GM12878 (cell line): Measurements from ENCODE around the gene SPTAN1. TPM values are rescaled to one million over a fixed set of nuclear protein-coding genes. Genes with fewer than 3 reads are reported as not detected.

ENCODE experiments used
- ATAC-seq: fragments of 200-7000 bp; cut with Tn5 transposase; 3 replicates; pipeline ENCODE4 v1.9.1; 2020; ENCODE audit warnings: mild to moderate bottlenecking, moderate library complexity
- BruUV-seq: library from RNA; stranded (reverse); fragments of 400-500 nt; replicated peaks from 2 replicates; lab custom pipeline; 2021; lab: Mats Ljungman, UMichigan
- CTCF ChIA-PET: fragments of 300-600 bp; sonication (Branson Sonifier 250); formaldehyde crosslinking; extraction: SDS; loops from one replicate; lab custom pipeline; 2021; ENCODE audit warnings: inconsistent platforms; lab: Yijun Ruan, JAX
- POLR2A ChIA-PET: fragments of 350-600 bp; formaldehyde crosslinking; extraction: SDS; loops from one replicate; lab custom pipeline; 2021; ENCODE audit warnings: inconsistent platforms; lab: Charles Lee
- RAD21 ChIA-PET: fragments of 300-600 bp; sonication (Branson Sonifier 250); formaldehyde crosslinking; loops from one replicate; lab custom pipeline; 2023; ENCODE audit warnings: antibody characterized with exemption; ENCODE audit not compliant: unreplicated experiment; lab: Charles Lee
- SMC1A ChIA-PET: fragments of 300-600 bp; sonication (Branson Sonifier 250); formaldehyde crosslinking; loops from one replicate; lab custom pipeline; 2023; ENCODE audit not compliant: unreplicated experiment, uncharacterized antibody; lab: Charles Lee
- DNase-seq: peaks from one replicate; pipeline ENCODE4 v3.0.0-alpha.2; 2011; ENCODE audit warnings: low read depth, low spot score
- FAIRE-seq: peaks from 3 replicates; lab custom pipeline; 2011; peaks lifted over from hg19 to GRCh38; lab: Jason Lieb, UNC
- H2AFZ ChIP-seq: 2 replicates; pipeline ENCODE4 v1.6.0; 2011; ENCODE audit warnings: low read depth, low read length, control low read depth; ENCODE audit not compliant: control insufficient read depth
- H3K27ac ChIP-seq: 2 replicates; pipeline ENCODE4 v1.5.1; 2011; ENCODE audit warnings: control low read depth; ENCODE audit not compliant: control insufficient read depth, insufficient read depth
- H3K27me3 ChIP-seq, 2 experiments: replicated peaks in 1 of 2; 2 replicates each; pipeline versions ENCODE4 v1.6.0 to v1.6.1; 2011; ENCODE audit warnings: low read length in 1 of 2; ENCODE audit not compliant: control insufficient read depth in 2 of 2, insufficient read depth in 2 of 2
- H3K36me3 ChIP-seq, 2 experiments: 2 replicates each; pipeline ENCODE4 v1.5.1; 2011; ENCODE audit warnings: low read length in 1 of 2; ENCODE audit not compliant: control insufficient read depth in 2 of 2, insufficient read depth in 2 of 2
- H3K4me1 ChIP-seq: 2 replicates; pipeline ENCODE4 v1.6.1; 2011; ENCODE audit warnings: mild to moderate bottlenecking, low read length, moderate library complexity, mixed read lengths; ENCODE audit not compliant: control insufficient read depth, insufficient read depth
- H3K4me2 ChIP-seq: 2 replicates; pipeline ENCODE4 v1.6.0; 2011; ENCODE audit warnings: control low read depth; ENCODE audit not compliant: control insufficient read depth, insufficient read depth
- H3K4me3 ChIP-seq: fragments of 200-600 bp; sonication (generic); 2 replicates; pipeline ENCODE4 v1.5.1; 2016
- H3K79me2 ChIP-seq: 2 replicates; pipeline ENCODE4 v1.6.0; 2011; ENCODE audit warnings: low read length; ENCODE audit not compliant: control insufficient read depth, insufficient read depth
- H3K9ac ChIP-seq: 2 replicates; pipeline ENCODE4 v1.8.0; 2011; ENCODE audit warnings: low read length, control low read depth, mixed read lengths; ENCODE audit not compliant: control insufficient read depth, insufficient read depth
- H3K9me3 ChIP-seq: replicated peaks from 3 replicates; pipeline ENCODE4 v1.5.1; 2011; ENCODE audit warnings: mild to moderate bottlenecking, low read length; ENCODE audit not compliant: control insufficient read depth, insufficient read depth
- H4K20me1 ChIP-seq: 2 replicates; pipeline ENCODE4 v1.6.0; 2011; ENCODE audit not compliant: control insufficient read depth, insufficient read depth
- BACH1 ChIP-seq: fragments of 450-650 bp; IDR thresholded peaks from 2 replicates; pipeline ENCODE4 v1.6.1; 2017; ENCODE audit warnings: mild to moderate bottlenecking, borderline replicate concordance
- BHLHE40 ChIP-seq, 2 experiments: fragments of 450-650 bp in 1 of 2; IDR thresholded peaks; 2 replicates each; pipeline ENCODE4 v1.6.1; 2011 to 2017; ENCODE audit warnings: low read depth in 2 of 2, borderline replicate concordance in 1 of 2, improper control_type of control experiment in 1 of 2, low read length in 1 of 2, mild to moderate bottlenecking in 1 of 2
- ESRRA ChIP-seq: IDR thresholded peaks from 2 replicates; pipeline ENCODE4 v1.6.1; 2012; ENCODE audit warnings: mild to moderate bottlenecking, low read length, improper control_type of control experiment
- HDAC2 ChIP-seq: fragments of 200-600 bp; sonication (generic); IDR thresholded peaks from 2 replicates; pipeline ENCODE4 v1.6.1; 2017
- HDGF ChIP-seq: fragments of 450-650 bp; IDR thresholded peaks from 2 replicates; pipeline ENCODE4 v1.6.1; 2016; ENCODE audit warnings: antibody characterized with exemption
- JUND ChIP-seq: IDR thresholded peaks from 2 replicates; pipeline ENCODE4 v1.6.1; 2012; ENCODE audit warnings: low read depth, mild to moderate bottlenecking, low read length, improper control_type of control experiment, moderate library complexity
- MEF2B ChIP-seq: fragments of 450-650 bp; IDR thresholded peaks from 2 replicates; pipeline ENCODE4 v1.6.1; 2018; ENCODE audit warnings: mild to moderate bottlenecking, moderate library complexity; ENCODE audit not compliant: partially characterized antibody, poor library complexity, severe bottlenecking
- MYC ChIP-seq: IDR thresholded peaks from 2 replicates; pipeline ENCODE4 v1.6.1; 2011; ENCODE audit warnings: mild to moderate bottlenecking, low read length, moderate library complexity, inconsistent platforms; ENCODE audit not compliant: insufficient read depth, insufficient replicate concordance, insufficient read length, severe bottlenecking
- NR2F1 ChIP-seq: fragments of 450-650 bp; conservative IDR thresholded peaks from 2 replicates; pipeline ENCODE4 v1.6.1; 2017; ENCODE audit warnings: mild to moderate bottlenecking
- RAD21 ChIP-seq: IDR thresholded peaks from 2 replicates; pipeline ENCODE4 v1.6.1; 2011; ENCODE audit warnings: mild to moderate bottlenecking, low read depth, low read length, moderate library complexity; ENCODE audit not compliant: insufficient read depth
- whole genome bisulfite sequencing: methylation state at CpG from one replicate; pipeline ENCODE4 v1.1.6; 2016; ENCODE audit warnings: low lambda C conversion rate; ENCODE audit not compliant: insufficient replicate concordance, insufficient coverage; ENCODE audit errors: missing lambda C conversion rate; 5-methylcytosine and 5-hydroxymethylcytosine counted together
- in situ Hi-C: fragments of 300-500 bp; cut with MboI; formaldehyde crosslinking; loops from 9 replicates; pipeline ENCODE4 v1.14.3; 2018; ENCODE audit warnings: mixed read lengths
- intact Hi-C: fragments of 100-400 bp; cut with micrococcal nuclease; formaldehyde crosslinking; loops from one replicate; pipeline ENCODE4 v1.14.2; 2022; ENCODE audit not compliant: unreplicated experiment
- polyA plus RNA-seq, 11 experiments: library from polyadenylated mRNA; depleted of rRNA in 4 of 11; unstranded in 6 of 11; stranded (reverse) in 5 of 11; fragments of >200 nt; fragmentation: Nextera tagmentation in 4 of 11; fragmentation: Illumina TruSeq in 1 of 11; extraction: Ambion mirVana in 4 of 11; extraction: Trizol in 1 of 11; gene quantifications; 1 replicate in 1 of 11; 2 replicates in 10 of 11; pipeline versions ENCODE4 v1.2.1 to v1.2.3, GENCODE V29; 2011 to 2016; ENCODE audit warnings: inconsistent platforms in 2 of 11, missing spikeins in 2 of 11, low read depth in 1 of 11
- total RNA-seq, 4 experiments: library from RNA; depleted of rRNA in 3 of 4; stranded (reverse); fragments of >200 nt in 3 of 4; fragmentation: Illumina TruSeq in 1 of 4; extraction: Trizol in 1 of 4; gene quantifications; 2 replicates each; pipeline versions ENCODE4 v1.2.1 to v1.2.3, GENCODE V29; 2013 to 2021
- TF ChIP-seq, protein P1 (sequence below): fragments of 450-650 bp; IDR thresholded peaks from 2 replicates; pipeline ENCODE4 v1.6.1; 2017; ENCODE audit warnings: low read depth, mild to moderate bottlenecking, moderate library complexity
- TF ChIP-seq, protein P2 (sequence below): fragments of 450-650 bp; formaldehyde crosslinking; IDR thresholded peaks from 2 replicates; pipeline ENCODE4 v1.4.0; 2020; ENCODE audit warnings: mild to moderate bottlenecking, moderate library complexity
- TF ChIP-seq, protein P3 (sequence below): IDR thresholded peaks from 2 replicates; pipeline ENCODE4 v1.6.1; 2012; ENCODE audit warnings: improper control_type of control experiment, low read depth, low read length; ENCODE audit not compliant: insufficient replicate concordance

SPTAN1 gene
- total and polyA plus RNA-seq, 10 of the 15 experiments (the other 5 are each of a cell fraction or from before 2014, with no cell fraction given): 18.7 to 156 (median 73.6) TPM

DNA sequence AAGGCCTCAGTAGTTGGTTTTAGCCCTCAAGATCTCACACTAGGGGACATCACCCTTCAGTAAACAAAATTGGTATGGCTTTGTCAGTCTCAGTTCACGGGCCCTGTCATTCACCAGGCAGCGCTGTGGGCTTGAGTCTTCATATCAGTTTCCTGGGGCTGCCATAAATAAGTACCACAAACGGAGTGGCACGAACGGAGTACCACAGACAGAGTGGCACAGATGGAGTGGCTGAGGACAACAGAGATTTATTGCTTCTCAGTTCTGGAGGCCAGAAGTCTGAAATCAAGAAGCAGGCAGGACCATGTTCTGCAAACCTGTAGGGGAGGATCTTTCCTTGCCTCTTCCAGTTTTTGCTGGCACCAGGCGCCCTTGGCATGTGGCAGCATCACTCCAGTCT, 66.7 kb downstream of the SPTAN1 start (continued):
- TF ChIP-seq, protein P1, sequence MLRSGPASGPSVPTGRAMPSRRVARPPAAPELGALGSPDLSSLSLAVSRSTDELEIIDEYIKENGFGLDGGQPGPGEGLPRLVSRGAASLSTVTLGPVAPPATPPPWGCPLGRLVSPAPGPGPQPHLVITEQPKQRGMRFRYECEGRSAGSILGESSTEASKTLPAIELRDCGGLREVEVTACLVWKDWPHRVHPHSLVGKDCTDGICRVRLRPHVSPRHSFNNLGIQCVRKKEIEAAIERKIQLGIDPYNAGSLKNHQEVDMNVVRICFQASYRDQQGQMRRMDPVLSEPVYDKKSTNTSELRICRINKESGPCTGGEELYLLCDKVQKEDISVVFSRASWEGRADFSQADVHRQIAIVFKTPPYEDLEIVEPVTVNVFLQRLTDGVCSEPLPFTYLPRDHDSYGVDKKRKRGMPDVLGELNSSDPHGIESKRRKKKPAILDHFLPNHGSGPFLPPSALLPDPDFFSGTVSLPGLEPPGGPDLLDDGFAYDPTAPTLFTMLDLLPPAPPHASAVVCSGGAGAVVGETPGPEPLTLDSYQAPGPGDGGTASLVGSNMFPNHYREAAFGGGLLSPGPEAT: no peak
- TF ChIP-seq, protein P2, sequence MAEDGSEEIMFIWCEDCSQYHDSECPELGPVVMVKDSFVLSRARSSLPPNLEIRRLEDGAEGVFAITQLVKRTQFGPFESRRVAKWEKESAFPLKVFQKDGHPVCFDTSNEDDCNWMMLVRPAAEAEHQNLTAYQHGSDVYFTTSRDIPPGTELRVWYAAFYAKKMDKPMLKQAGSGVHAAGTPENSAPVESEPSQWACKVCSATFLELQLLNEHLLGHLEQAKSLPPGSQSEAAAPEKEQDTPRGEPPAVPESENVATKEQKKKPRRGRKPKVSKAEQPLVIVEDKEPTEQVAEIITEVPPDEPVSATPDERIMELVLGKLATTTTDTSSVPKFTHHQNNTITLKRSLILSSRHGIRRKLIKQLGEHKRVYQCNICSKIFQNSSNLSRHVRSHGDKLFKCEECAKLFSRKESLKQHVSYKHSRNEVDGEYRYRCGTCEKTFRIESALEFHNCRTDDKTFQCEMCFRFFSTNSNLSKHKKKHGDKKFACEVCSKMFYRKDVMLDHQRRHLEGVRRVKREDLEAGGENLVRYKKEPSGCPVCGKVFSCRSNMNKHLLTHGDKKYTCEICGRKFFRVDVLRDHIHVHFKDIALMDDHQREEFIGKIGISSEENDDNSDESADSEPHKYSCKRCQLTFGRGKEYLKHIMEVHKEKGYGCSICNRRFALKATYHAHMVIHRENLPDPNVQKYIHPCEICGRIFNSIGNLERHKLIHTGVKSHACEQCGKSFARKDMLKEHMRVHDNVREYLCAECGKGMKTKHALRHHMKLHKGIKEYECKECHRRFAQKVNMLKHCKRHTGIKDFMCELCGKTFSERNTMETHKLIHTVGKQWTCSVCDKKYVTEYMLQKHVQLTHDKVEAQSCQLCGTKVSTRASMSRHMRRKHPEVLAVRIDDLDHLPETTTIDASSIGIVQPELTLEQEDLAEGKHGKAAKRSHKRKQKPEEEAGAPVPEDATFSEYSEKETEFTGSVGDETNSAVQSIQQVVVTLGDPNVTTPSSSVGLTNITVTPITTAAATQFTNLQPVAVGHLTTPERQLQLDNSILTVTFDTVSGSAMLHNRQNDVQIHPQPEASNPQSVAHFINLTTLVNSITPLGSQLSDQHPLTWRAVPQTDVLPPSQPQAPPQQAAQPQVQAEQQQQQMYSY: no peak
- TF ChIP-seq, all 136 proteins: peak for 0

DNA sequence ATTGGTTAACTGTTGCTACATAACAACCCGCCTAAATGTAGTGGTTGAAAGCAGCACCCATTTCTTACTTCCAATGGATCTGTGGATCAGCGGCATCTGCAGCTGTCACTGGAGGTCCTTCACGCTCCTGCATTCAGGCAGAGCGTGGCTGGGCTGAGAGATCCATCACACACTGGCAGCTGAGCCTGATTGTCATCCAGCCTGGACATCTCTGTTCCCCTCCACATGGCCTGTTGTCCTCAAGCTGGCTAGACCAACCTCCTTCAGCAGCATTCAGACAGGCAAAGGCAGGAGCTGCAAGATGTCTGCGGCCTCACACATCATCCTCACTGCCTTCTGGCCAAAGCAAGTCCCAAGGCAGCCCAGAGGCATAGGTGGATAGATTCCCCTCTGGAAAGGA, 67.4 kb downstream of the SPTAN1 start:
- ATAC-seq (no peak), DNase-seq (no peak)
- TF ChIP-seq HDAC2 (no peak), NR2F1 (no peak), ESRRA (no peak), RAD21 (no peak), BACH1 (no peak), MEF2B (no peak), MYC (no peak), HDGF (no peak), JUND (no peak), BHLHE40 (IDR thresholded peaks at IDR 0.05; ENCODE audit: borderline replicate concordance in 1 of 2, low read depth in 2 of 2, low read length in 1 of 2) (no peak)
- TF ChIP-seq, protein P3, sequence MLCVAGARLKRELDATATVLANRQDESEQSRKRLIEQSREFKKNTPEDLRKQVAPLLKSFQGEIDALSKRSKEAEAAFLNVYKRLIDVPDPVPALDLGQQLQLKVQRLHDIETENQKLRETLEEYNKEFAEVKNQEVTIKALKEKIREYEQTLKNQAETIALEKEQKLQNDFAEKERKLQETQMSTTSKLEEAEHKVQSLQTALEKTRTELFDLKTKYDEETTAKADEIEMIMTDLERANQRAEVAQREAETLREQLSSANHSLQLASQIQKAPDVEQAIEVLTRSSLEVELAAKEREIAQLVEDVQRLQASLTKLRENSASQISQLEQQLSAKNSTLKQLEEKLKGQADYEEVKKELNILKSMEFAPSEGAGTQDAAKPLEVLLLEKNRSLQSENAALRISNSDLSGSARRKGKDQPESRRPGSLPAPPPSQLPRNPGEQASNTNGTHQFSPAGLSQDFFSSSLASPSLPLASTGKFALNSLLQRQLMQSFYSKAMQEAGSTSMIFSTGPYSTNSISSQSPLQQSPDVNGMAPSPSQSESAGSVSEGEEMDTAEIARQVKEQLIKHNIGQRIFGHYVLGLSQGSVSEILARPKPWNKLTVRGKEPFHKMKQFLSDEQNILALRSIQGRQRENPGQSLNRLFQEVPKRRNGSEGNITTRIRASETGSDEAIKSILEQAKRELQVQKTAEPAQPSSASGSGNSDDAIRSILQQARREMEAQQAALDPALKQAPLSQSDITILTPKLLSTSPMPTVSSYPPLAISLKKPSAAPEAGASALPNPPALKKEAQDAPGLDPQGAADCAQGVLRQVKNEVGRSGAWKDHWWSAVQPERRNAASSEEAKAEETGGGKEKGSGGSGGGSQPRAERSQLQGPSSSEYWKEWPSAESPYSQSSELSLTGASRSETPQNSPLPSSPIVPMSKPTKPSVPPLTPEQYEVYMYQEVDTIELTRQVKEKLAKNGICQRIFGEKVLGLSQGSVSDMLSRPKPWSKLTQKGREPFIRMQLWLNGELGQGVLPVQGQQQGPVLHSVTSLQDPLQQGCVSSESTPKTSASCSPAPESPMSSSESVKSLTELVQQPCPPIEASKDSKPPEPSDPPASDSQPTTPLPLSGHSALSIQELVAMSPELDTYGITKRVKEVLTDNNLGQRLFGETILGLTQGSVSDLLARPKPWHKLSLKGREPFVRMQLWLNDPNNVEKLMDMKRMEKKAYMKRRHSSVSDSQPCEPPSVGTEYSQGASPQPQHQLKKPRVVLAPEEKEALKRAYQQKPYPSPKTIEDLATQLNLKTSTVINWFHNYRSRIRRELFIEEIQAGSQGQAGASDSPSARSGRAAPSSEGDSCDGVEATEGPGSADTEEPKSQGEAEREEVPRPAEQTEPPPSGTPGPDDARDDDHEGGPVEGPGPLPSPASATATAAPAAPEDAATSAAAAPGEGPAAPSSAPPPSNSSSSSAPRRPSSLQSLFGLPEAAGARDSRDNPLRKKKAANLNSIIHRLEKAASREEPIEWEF: no peak

More for the DNA sequence above, 67.4 kb downstream of the SPTAN1 start:
- intact Hi-C loops: no loop called here
- RAD21 ChIA-PET: no interaction called here
- no peaks in the 10 kb centered on the region for H3K79me2 ChIP-seq
- peaks cover 13 to 18% of the 10 kb centered on the region in 2 experiments for H3K36me3 ChIP-seq
- H3K9me3 ChIP-seq: no peaks in the 10 kb centered on the region
- FAIRE-seq: no peak
- in situ Hi-C loops: no loop called here
- no peak overlapping the region for H3K27ac ChIP-seq
- CTCF ChIA-PET: no interaction called here
- POLR2A ChIA-PET: no interaction called here
- H3K4me3 ChIP-seq: no peak overlapping the region
- WGBS: 96% methylated on average over 5 of the region's 5 CpGs
- SMC1A ChIA-PET: no interaction called here
- H3K4me2 ChIP-seq: no peak overlapping the region
- H3K27me3 ChIP-seq: no peaks in the 10 kb centered on the region
- H3K4me1 ChIP-seq: no peaks in the 10 kb centered on the region
- no TSS peak for BruUV-seq
- H2AFZ ChIP-seq: no peak overlapping the region
- no peaks in the 10 kb centered on the region for H4K20me1 ChIP-seq
- H3K9ac ChIP-seq: no peak overlapping the region
